Vagina (tissue), 2 donors: ENCODE results near the gene DSCAML1. TPM values are rescaled to one million over a fixed set of nuclear protein-coding genes. Genes with fewer than 3 reads are reported as not detected.

Experiments used
- DNase-seq, 2 donors: peaks; one replicate each; pipeline ENCODE4 v3.0.0-alpha.2; 2017; ENCODE audit errors: extremely low spot score in 2 of 2
- H3K27ac ChIP-seq: fragments of 200-600 bp; sonication (generic); one replicate; pipeline ENCODE4 v1.5.1; 2019
- H3K27me3 ChIP-seq: fragments of 200-600 bp; sonication (generic); one replicate; pipeline ENCODE4 v1.5.1; 2019
- H3K36me3 ChIP-seq, 2 donors: fragments of 200-600 bp; sonication (generic); one replicate each; pipeline ENCODE4 v1.5.1; 2017 to 2019
- H3K4me1 ChIP-seq: fragments of 200-600 bp; sonication (generic); one replicate; pipeline ENCODE4 v1.5.1; 2019
- H3K4me3 ChIP-seq, 2 donors: fragments of 200-600 bp; sonication (generic); 1 replicate in 1 of 2; 2 replicates in 1 of 2; pipeline ENCODE4 v1.5.1; 2016 to 2019
- H3K9me3 ChIP-seq: fragments of 200-600 bp; sonication (generic); one replicate; pipeline ENCODE4 v1.5.1; 2019
- CTCF ChIP-seq, 3 experiments: fragments of 450-650 bp in 2 of 3; fragments of 200-600 bp in 1 of 3; sonication (generic) in 1 of 3; IDR thresholded peaks; one replicate each; pipeline ENCODE4 v1.5.1; 2017 to 2019; ENCODE audit warnings: antibody characterized with exemption in 3 of 3, mild to moderate bottlenecking in 2 of 3, moderate library complexity in 2 of 3
- POLR2A ChIP-seq, 2 donors: fragments of 450-650 bp; IDR thresholded peaks; one replicate each; pipeline ENCODE4 v1.6.1; 2017; ENCODE audit warnings: antibody characterized with exemption in 2 of 2, mild to moderate bottlenecking in 2 of 2, moderate library complexity in 2 of 2
- POLR2AphosphoS5 ChIP-seq, 2 donors: sonication (generic); formaldehyde crosslinking; IDR thresholded peaks; one replicate each; pipeline ENCODE4 v1.9.0; 2017; ENCODE audit warnings: antibody characterized with exemption in 2 of 2, mild to moderate bottlenecking in 2 of 2, low read depth in 1 of 2; ENCODE audit not compliant: insufficient read depth in 1 of 2
- intact Hi-C: fragments of 100-400 bp; cut with DNase I; formaldehyde crosslinking; loops from one replicate; pipeline ENCODE4 v1.15.1; 2023
- total RNA-seq: library from RNA; depleted of rRNA; stranded (reverse); fragments of >200 nt; gene quantifications from one replicate; pipeline ENCODE4 v1.2.3, GENCODE V29; 2016

The DSCAML1 gene
- total RNA-seq, 1 donor from 2014 or later: 0.25 TPM

- no peak overlapping the region for H3K27ac ChIP-seq
- TF ChIP-seq POLR2A (IDR thresholded peaks at IDR 0.05): no peak
- no peak for TF ChIP-seq POLR2AphosphoS5 (IDR thresholded peaks at IDR 0.05; ENCODE audit: insufficient read depth in 1 of 2, low read depth in 1 of 2)
- no peak for TF ChIP-seq CTCF (IDR thresholded peaks at IDR 0.05)
- H3K4me1 ChIP-seq: no peaks in the 10 kb centered on the region
- H3K9me3 ChIP-seq: no peaks in the 10 kb centered on the region
- intact Hi-C loops: no loop called here
- no peak for DNase-seq
- no peaks in the 10 kb centered on the region for H3K36me3 ChIP-seq
- no peak overlapping the region for H3K4me3 ChIP-seq
- H3K27me3 ChIP-seq: no peaks in the 10 kb centered on the region
Observed at GRCh38 chr11:117717485-117718314, 79.3 kb downstream of the DSCAML1 start.

GRCh38 chr11:117716521-117717440 is 80.2 kb downstream of the DSCAML1 start:
- no peaks in the 10 kb centered on the region for H3K36me3 ChIP-seq
- H3K9me3 ChIP-seq: no peaks in the 10 kb centered on the region
- no peaks in the 10 kb centered on the region for H3K4me1 ChIP-seq
- intact Hi-C loops: no loop called here
- no peak overlapping the region for H3K27ac ChIP-seq
- TF ChIP-seq CTCF (IDR thresholded peaks at IDR 0.05): no peak
- TF ChIP-seq POLR2A (IDR thresholded peaks at IDR 0.05): no peak
- TF ChIP-seq POLR2AphosphoS5 (IDR thresholded peaks at IDR 0.05; ENCODE audit: insufficient read depth in 1 of 2, low read depth in 1 of 2): no peak
- DNase-seq: no peak
- H3K4me3 ChIP-seq: no peak overlapping the region
- H3K27me3 ChIP-seq: no peaks in the 10 kb centered on the region

- no peaks in the 10 kb centered on the region for H3K4me1 ChIP-seq
- intact Hi-C loops: no loop called here
- H3K27ac ChIP-seq: no peak overlapping the region
- DNase-seq: no peak
- no peaks in the 10 kb centered on the region for H3K27me3 ChIP-seq
- TF ChIP-seq POLR2A (IDR thresholded peaks at IDR 0.05): no peak
- no peak for TF ChIP-seq POLR2AphosphoS5 (IDR thresholded peaks at IDR 0.05; ENCODE audit: insufficient read depth in 1 of 2, low read depth in 1 of 2)
- TF ChIP-seq CTCF (IDR thresholded peaks at IDR 0.05): no peak
- H3K36me3 ChIP-seq: no peaks in the 10 kb centered on the region
- no peaks in the 10 kb centered on the region for H3K9me3 ChIP-seq
- no peak overlapping the region for H3K4me3 ChIP-seq
Observed at GRCh38 chr11:117715801-117716200, 81.2 kb downstream of the DSCAML1 start.

GRCh38 chr11:117713538-117713991 is 83.5 kb downstream of the DSCAML1 start:
- no peaks in the 10 kb centered on the region for H3K27me3 ChIP-seq
- no peaks in the 10 kb centered on the region for H3K4me1 ChIP-seq
- DNase-seq: no peak
- no peaks in the 10 kb centered on the region for H3K36me3 ChIP-seq
- intact Hi-C loops: no loop called here
- no peak overlapping the region for H3K27ac ChIP-seq
- no peaks in the 10 kb centered on the region for H3K9me3 ChIP-seq
- TF ChIP-seq POLR2AphosphoS5 (IDR thresholded peaks at IDR 0.05; ENCODE audit: insufficient read depth in 1 of 2, low read depth in 1 of 2): no peak
- TF ChIP-seq CTCF (IDR thresholded peaks at IDR 0.05): no peak
- no peak for TF ChIP-seq POLR2A (IDR thresholded peaks at IDR 0.05)
- no peak overlapping the region for H3K4me3 ChIP-seq
